CD14-positive monocyte (primary cell): ENCODE data around the gene APOF. TPM values are rescaled to one million over a fixed set of nuclear protein-coding genes. Genes with fewer than 3 reads are reported as not detected.

Source experiments
- DNase-seq, 3 donors: peaks; one replicate each; pipeline ENCODE4 v3.0.0-alpha.2; 2011 to 2022
- H2AFZ ChIP-seq: 2 replicates; pipeline ENCODE4 v1.6.0; 2012; ENCODE audit warnings: mild to moderate bottlenecking, low read depth, low read length, inconsistent platforms; ENCODE audit not compliant: insufficient read depth, poor library complexity, severe bottlenecking
- H3K27ac ChIP-seq, 2 donors: 1 replicate in 1 of 2; 2 replicates in 1 of 2; pipeline ENCODE4 v1.5.1; 2012 to 2013; ENCODE audit warnings: low read length in 2 of 2, control low read depth in 1 of 2, inconsistent platforms in 1 of 2, low read depth in 1 of 2, mild to moderate bottlenecking in 1 of 2
- H3K27me3 ChIP-seq, 2 donors: one replicate each; pipeline versions ENCODE4 v1.6.0 to v1.6.1; 2011 to 2013; ENCODE audit warnings: low read length in 2 of 2; ENCODE audit not compliant: control insufficient read depth in 2 of 2, insufficient read depth in 2 of 2
- H3K36me3 ChIP-seq, 2 donors: replicated peaks in 1 of 2; 1 replicate in 1 of 2; 2 replicates in 1 of 2; pipeline versions ENCODE4 v1.5.1 to v1.6.1; 2012 to 2013; ENCODE audit warnings: low read length in 2 of 2, control low read depth in 1 of 2, inconsistent platforms in 1 of 2, mild to moderate bottlenecking in 1 of 2; ENCODE audit not compliant: insufficient read depth in 2 of 2, control insufficient read depth in 1 of 2
- H3K4me1 ChIP-seq, 2 donors: 1 replicate in 1 of 2; 2 replicates in 1 of 2; pipeline versions ENCODE4 v1.5.1 to v1.6.1; 2012 to 2013; ENCODE audit warnings: low read length in 2 of 2, control low read depth in 1 of 2, inconsistent platforms in 1 of 2, mild to moderate bottlenecking in 1 of 2, moderate library complexity in 1 of 2; ENCODE audit not compliant: insufficient read depth in 2 of 2, control insufficient read depth in 1 of 2
- H3K4me2 ChIP-seq: replicated peaks from 2 replicates; pipeline ENCODE3; 2012; ENCODE audit warnings: low read length, moderate library complexity, mild to moderate bottlenecking; ENCODE audit not compliant: poor library complexity, severe bottlenecking; ENCODE audit errors: extremely low read depth
- H3K4me3 ChIP-seq, 3 experiments: fragments of 200-600 bp in 1 of 3; sonication (generic) in 1 of 3; replicated peaks in 1 of 3; 1 replicate in 2 of 3; 2 replicates in 1 of 3; pipeline ENCODE4 v1.5.1; 2011 to 2013; ENCODE audit warnings: low read length in 3 of 3, mild to moderate bottlenecking in 3 of 3, control low read depth in 2 of 3, low read depth in 2 of 3, inconsistent platforms in 1 of 3, moderate library complexity in 1 of 3
- H3K79me2 ChIP-seq: 2 replicates; pipeline ENCODE4 v1.6.0; 2012; ENCODE audit warnings: mild to moderate bottlenecking, control low read depth, inconsistent platforms, low read length, moderate library complexity; ENCODE audit not compliant: insufficient read depth
- H3K9ac ChIP-seq: 2 replicates; pipeline ENCODE4 v1.6.0; 2017; ENCODE audit warnings: low read length, mild to moderate bottlenecking; ENCODE audit not compliant: insufficient read depth, poor library complexity, severe bottlenecking
- H3K9me3 ChIP-seq, 2 donors: replicated peaks in 1 of 2; 1 replicate in 1 of 2; 2 replicates in 1 of 2; pipeline versions ENCODE4 v1.5.1 to v1.6.1; 2012 to 2013; ENCODE audit warnings: low read length in 2 of 2, control low read depth in 1 of 2; ENCODE audit not compliant: control insufficient read depth in 1 of 2, insufficient read depth in 1 of 2
- H4K20me1 ChIP-seq: 2 replicates; pipeline ENCODE4 v1.6.0; 2012; ENCODE audit warnings: mild to moderate bottlenecking, low read length, control low read depth, moderate library complexity; ENCODE audit not compliant: insufficient read depth
- H3K27ac Mint-ChIP-seq, 7 donors: one replicate each; pipeline ENCODE4 v1.8.0; 2020; ENCODE audit warnings: mild to moderate bottlenecking in 7 of 7, mixed read lengths in 7 of 7, moderate library complexity in 6 of 7, inconsistent platforms in 2 of 7
- H3K27me3 Mint-ChIP-seq, 3 donors: one replicate each; pipeline ENCODE4 v1.8.0; 2021 to 2022; ENCODE audit warnings: low read depth in 3 of 3, mild to moderate bottlenecking in 3 of 3, mixed read lengths in 3 of 3, moderate library complexity in 3 of 3, inconsistent platforms in 1 of 3
- H3K36me3 Mint-ChIP-seq, 2 donors: one replicate each; pipeline ENCODE4 v1.8.0; 2020; ENCODE audit warnings: mixed read lengths in 2 of 2, inconsistent platforms in 1 of 2, mild to moderate bottlenecking in 1 of 2
- H3K4me1 Mint-ChIP-seq: one replicate; pipeline ENCODE4 v1.8.0; 2020; ENCODE audit warnings: mild to moderate bottlenecking, mixed read lengths
- H3K4me3 Mint-ChIP-seq, 2 donors: one replicate each; pipeline ENCODE4 v1.8.0; 2020; ENCODE audit warnings: mild to moderate bottlenecking in 2 of 2, mixed read lengths in 2 of 2, moderate library complexity in 1 of 2
- H3K9me3 Mint-ChIP-seq, 7 donors: one replicate each; pipeline ENCODE4 v1.8.0; 2020 to 2022; ENCODE audit warnings: mixed read lengths in 7 of 7, mild to moderate bottlenecking in 6 of 7, moderate library complexity in 6 of 7, inconsistent platforms in 2 of 7
- WGBS: methylation state at CpG from one replicate; pipeline ENCODE4 v1.1.5; 2013; ENCODE audit warnings: missing lambda C conversion rate; ENCODE audit not compliant: insufficient coverage; 5-methylcytosine and 5-hydroxymethylcytosine counted together
- intact Hi-C, 2 donors: fragments of 100-400 bp; cut with micrococcal nuclease; formaldehyde crosslinking; loops; one replicate each; pipeline versions ENCODE4 v1.15.0 to v1.15.1; 2023
- polyA plus RNA-seq, 3 donors: library from polyadenylated mRNA; depleted of rRNA in 1 of 3; unstranded in 2 of 3; stranded (reverse) in 1 of 3; fragments of 300-500 nt in 2 of 3; fragments of >200 nt in 1 of 3; fragmentation: Illumina TruSeq in 2 of 3; gene quantifications; 1 replicate in 2 of 3; 2 replicates in 1 of 3; pipeline ENCODE4 v1.2.3, GENCODE V29; 2012 to 2021
- TF ChIP-seq, protein P1 (sequence below): fragments of 200-600 bp; IDR thresholded peaks from one replicate; pipeline ENCODE4 v1.8.0; 2022; ENCODE audit warnings: antibody characterized with exemption, mild to moderate bottlenecking

APOF gene
- polyA plus RNA-seq, 3 donors: not detected

DNA sequence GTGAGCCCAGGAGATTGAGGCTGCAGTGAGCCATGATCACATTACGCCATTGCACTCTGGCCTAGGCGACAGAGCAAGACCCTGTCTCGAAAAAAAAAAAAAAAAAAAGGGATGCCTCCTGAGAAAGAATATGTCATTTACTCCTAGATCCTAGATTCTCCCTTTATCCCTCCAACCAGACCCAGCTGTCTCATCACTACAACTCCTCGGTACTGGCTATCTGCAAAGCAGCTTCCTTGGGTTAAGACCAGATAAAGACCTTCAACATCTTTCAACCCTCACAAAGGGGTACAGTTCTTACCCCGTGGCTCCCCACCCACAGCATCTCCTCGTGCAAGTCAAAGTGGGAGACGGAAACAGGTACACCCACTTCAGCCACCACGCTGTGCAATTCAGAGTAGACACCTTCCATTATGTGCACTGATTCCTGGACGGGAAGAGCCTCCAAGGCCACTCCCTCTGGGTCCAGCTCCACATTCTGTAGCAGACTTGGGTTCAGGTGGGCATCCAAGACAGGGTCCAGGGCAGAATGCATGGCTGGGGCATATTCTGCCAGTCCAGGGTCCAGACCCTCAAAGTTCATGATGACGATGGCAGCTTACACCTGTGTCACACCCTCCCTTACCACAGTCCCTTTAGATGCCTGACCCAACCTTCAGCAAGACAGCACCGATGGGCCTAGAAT is 30.0 kb downstream of the APOF start:
- Histone ChIP-seq H3K4me3 (peak overlapping the region; percentile 50 to 79 (median 64)), H3K9me3 (no peaks in the 10 kb centered on the region), H3K79me2 (peaks cover 17% of the 10 kb centered on the region), H3K36me3 (peaks cover 8 to 12% of the 10 kb centered on the region in 2 donors), H3K9ac (peak overlapping the region; percentile 90), H3K27me3 (no peaks in the 10 kb centered on the region), H3K27ac (peak overlapping the region; percentile 94 to 99), H2AFZ (peak overlapping the region; percentile 82), H3K4me1 (peaks cover 41 to 43% of the 10 kb centered on the region in 2 donors), H3K4me2 (peak overlapping the region; percentile 83), H4K20me1 (no peaks in the 10 kb centered on the region)
- intact Hi-C loops: loop anchor here in 1 of 2 donors (2.0 to 10.0 kb wide), 2 partner anchors 16 to 132 kb away; partner anchors contain the start of gene SPRYD4
- Mint-ChIP-seq H3K4me1 (peaks cover 41% of the 10 kb centered on the region), H3K27ac (peak overlapping the region; percentile 99 to 100 (median 100)), H3K36me3 (peaks cover 11 to 17% of the 10 kb centered on the region in 2 donors), H3K4me3 (peak overlapping the region; percentile 83 to 94), H3K9me3 (peaks cover 0 to 3% (median 0%) of the 10 kb centered on the region in 7 donors), H3K27me3 (peaks cover 0 to 3% (median under 1%) of the 10 kb centered on the region in 3 donors)
- TF ChIP-seq, protein P1, sequence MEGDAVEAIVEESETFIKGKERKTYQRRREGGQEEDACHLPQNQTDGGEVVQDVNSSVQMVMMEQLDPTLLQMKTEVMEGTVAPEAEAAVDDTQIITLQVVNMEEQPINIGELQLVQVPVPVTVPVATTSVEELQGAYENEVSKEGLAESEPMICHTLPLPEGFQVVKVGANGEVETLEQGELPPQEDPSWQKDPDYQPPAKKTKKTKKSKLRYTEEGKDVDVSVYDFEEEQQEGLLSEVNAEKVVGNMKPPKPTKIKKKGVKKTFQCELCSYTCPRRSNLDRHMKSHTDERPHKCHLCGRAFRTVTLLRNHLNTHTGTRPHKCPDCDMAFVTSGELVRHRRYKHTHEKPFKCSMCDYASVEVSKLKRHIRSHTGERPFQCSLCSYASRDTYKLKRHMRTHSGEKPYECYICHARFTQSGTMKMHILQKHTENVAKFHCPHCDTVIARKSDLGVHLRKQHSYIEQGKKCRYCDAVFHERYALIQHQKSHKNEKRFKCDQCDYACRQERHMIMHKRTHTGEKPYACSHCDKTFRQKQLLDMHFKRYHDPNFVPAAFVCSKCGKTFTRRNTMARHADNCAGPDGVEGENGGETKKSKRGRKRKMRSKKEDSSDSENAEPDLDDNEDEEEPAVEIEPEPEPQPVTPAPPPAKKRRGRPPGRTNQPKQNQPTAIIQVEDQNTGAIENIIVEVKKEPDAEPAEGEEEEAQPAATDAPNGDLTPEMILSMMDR: no peak
- 98% methylated on average over 9 of the region's 11 CpGs for WGBS
- no peak for DNase-seq

DNA sequence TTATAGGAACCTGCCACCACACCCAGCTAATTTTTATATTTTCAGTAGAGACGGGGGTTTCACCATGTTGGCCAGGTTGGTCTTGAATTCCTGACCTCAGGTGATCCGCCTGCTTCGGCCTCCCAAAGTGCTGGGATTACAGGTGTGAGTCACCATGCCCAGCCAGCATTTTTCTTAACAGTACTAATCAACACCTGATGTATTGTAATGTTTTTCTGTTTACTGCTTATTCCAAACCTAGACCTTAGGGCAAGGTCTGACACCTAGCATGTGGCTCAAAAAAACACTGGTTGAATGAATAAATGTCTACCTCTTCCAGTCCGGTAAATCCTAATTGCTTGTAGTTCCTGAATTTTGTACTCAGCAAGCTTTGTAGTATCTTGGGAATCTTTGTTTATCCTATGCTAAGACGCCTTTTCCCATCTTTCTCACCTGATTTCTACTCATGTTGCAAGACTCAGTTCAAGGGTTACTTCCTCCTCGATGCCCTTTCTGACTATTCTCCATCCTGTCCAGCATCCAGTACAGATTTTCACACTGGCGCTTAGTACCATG is 31.6 kb downstream of the APOF start:
- Histone ChIP-seq H4K20me1 (no peaks in the 10 kb centered on the region), H3K9ac (no peak overlapping the region), H3K4me3 (no peak overlapping the region), H3K36me3 (peaks cover 24 to 29% of the 10 kb centered on the region in 2 donors), H3K4me1 (peaks cover 25 to 27% of the 10 kb centered on the region in 2 donors), H3K79me2 (peaks cover 17% of the 10 kb centered on the region), H2AFZ (no peak overlapping the region), H3K27ac (no peak overlapping the region), H3K9me3 (no peaks in the 10 kb centered on the region), H3K4me2 (no peak overlapping the region), H3K27me3 (no peaks in the 10 kb centered on the region)
- Mint-ChIP-seq H3K36me3 (peaks cover 28 to 33% of the 10 kb centered on the region in 2 donors), H3K4me3 (no peak overlapping the region), H3K4me1 (peaks cover 25% of the 10 kb centered on the region), H3K27ac (peak overlapping the region in 1 of 7 donors; percentile 35), H3K27me3 (peaks cover 0 to 3% (median 0%) of the 10 kb centered on the region in 3 donors), H3K9me3 (peaks cover 0 to 3% (median 0%) of the 10 kb centered on the region in 7 donors)
- intact Hi-C loops: loop anchor here in 1 of 2 donors (10.0 kb wide), 1 partner anchor 134 kb away; the partner anchor contains the start of gene SPRYD4
- WGBS: 50% methylated on average over 1 of the region's 7 CpGs
- TF ChIP-seq, protein P1: no peak
- DNase-seq: no peak
